Measurements from ENCODE around the gene ACSL1.

ACSL1 gene

GRCh38 chr4:184810720-184811119, 15.0 kb downstream of the ACSL1 start:
- no peak for DNase-seq (ENCODE audit: low spot score)

- DNase-seq (ENCODE audit: low spot score), result no peak
These were observed 17.1 kb downstream of the ACSL1 start for GRCh38 chr4:184808713-184809050.

GRCh38 chr4:184807797-184808712, 17.7 kb downstream of the ACSL1 start:
- no peak for DNase-seq (ENCODE audit: low spot score)

- DNase-seq (ENCODE audit: low spot score), result no peak
These were observed 18.5 kb downstream of the ACSL1 start for GRCh38 chr4:184807256-184807655.

GRCh38 chr4:184806711-184807110, 19.1 kb downstream of the ACSL1 start:
- DNase-seq (ENCODE audit: low spot score), result no peak

- no peak for DNase-seq (ENCODE audit: low spot score)
These were observed 19.6 kb downstream of the ACSL1 start for GRCh38 chr4:184806229-184806550.

GRCh38 chr4:184805462-184806228, 20.1 kb downstream of the ACSL1 start:
- DNase-seq (ENCODE audit: low spot score), result no peak

GRCh38 chr4:184804621-184805020, 21.1 kb downstream of the ACSL1 start:
- DNase-seq (ENCODE audit: low spot score), result no peak

GRCh38 chr4:184803874-184804273, 21.9 kb downstream of the ACSL1 start:
- DNase-seq (ENCODE audit: low spot score), result no peak

GRCh38 chr4:184803133-184803532, 22.6 kb downstream of the ACSL1 start:
- no peak for DNase-seq (ENCODE audit: low spot score)

GRCh38 chr4:184802697-184803015, 23.1 kb downstream of the ACSL1 start:
- no peak for DNase-seq (ENCODE audit: low spot score)

GRCh38 chr4:184801781-184802696, 23.7 kb downstream of the ACSL1 start:
- DNase-seq (ENCODE audit: low spot score), result no peak

GRCh38 chr4:184798504-184798903, 27.3 kb downstream of the ACSL1 start:
- no peak for DNase-seq (ENCODE audit: low spot score)

GRCh38 chr4:184796906-184797305, 28.9 kb downstream of the ACSL1 start:
- DNase-seq (ENCODE audit: low spot score), result no peak

- DNase-seq (ENCODE audit: low spot score), result no peak
These were observed 30.4 kb downstream of the ACSL1 start for GRCh38 chr4:184795214-184795844.

- DNase-seq (ENCODE audit: low spot score), result no peak
These were observed 31.3 kb downstream of the ACSL1 start for GRCh38 chr4:184794470-184794869.

GRCh38 chr4:184793735-184794355, 31.9 kb downstream of the ACSL1 start:
- DNase-seq (ENCODE audit: low spot score), result no peak

- DNase-seq (ENCODE audit: low spot score), result peak; percentile 49
These were observed 32.7 kb downstream of the ACSL1 start for GRCh38 chr4:184792950-184793555.

GRCh38 chr4:184792334-184792733, 33.4 kb downstream of the ACSL1 start:
- no peak for DNase-seq (ENCODE audit: low spot score)

- no peak for DNase-seq (ENCODE audit: low spot score)
These were observed 34.9 kb downstream of the ACSL1 start for GRCh38 chr4:184790826-184791225.

All from CD4-positive, alpha-beta T cell treated with Interleukin-6 at 100 ng/mL for 8 hours (primary cell).